PFSK-1 (cell line): ENCODE measurements around the gene GFER. TPM values are rescaled to one million over a fixed set of nuclear protein-coding genes. Genes with fewer than 3 reads are reported as not detected.
A peak's percentile ranks its signal among the peaks of the same experiment; 100 is the strongest.

Experiments used
- FOXP2 ChIP-seq: optimal IDR thresholded peaks from 2 replicates; pipeline ENCODE3; 2011; ENCODE audit warnings: borderline replicate concordance, control low read depth, inconsistent platforms; ENCODE audit not compliant: insufficient read depth; ENCODE audit errors: extremely low read length, extremely low read depth
- POLR2AphosphoS5 ChIP-seq: IDR thresholded peaks from 2 replicates; pipeline ENCODE4 v1.6.1; 2012; ENCODE audit warnings: low read depth, mild to moderate bottlenecking, control low read depth, low read length, moderate library complexity
- REST ChIP-seq, 2 experiments: IDR thresholded peaks; 2 replicates each; pipeline versions ENCODE4 v1.6.1 to v1.8.0; 2011 to 2012; ENCODE audit warnings: low read depth in 2 of 2, low read length in 2 of 2, control low read depth in 1 of 2, inconsistent platforms in 1 of 2, mild to moderate bottlenecking in 1 of 2, moderate library complexity in 1 of 2; ENCODE audit not compliant: insufficient read depth in 1 of 2
- SIN3A ChIP-seq: IDR thresholded peaks from 2 replicates; pipeline ENCODE4 v1.6.1; 2012; ENCODE audit warnings: mild to moderate bottlenecking, low read length, moderate library complexity, borderline replicate concordance; ENCODE audit not compliant: insufficient read depth
- TAF1 ChIP-seq: IDR thresholded peaks from 2 replicates; pipeline ENCODE4 v1.6.1; 2012; ENCODE audit warnings: low read length, control low read depth, borderline replicate concordance; ENCODE audit not compliant: insufficient read depth
- polyA plus RNA-seq: library from polyadenylated mRNA; unstranded; fragments of >200 nt; gene quantifications from one replicate; pipeline ENCODE4 v1.2.1, GENCODE V29; 2012; ENCODE audit warnings: low read depth, missing spikeins; ENCODE audit not compliant: insufficient read length

The GFER gene
- 51.9 TPM for polyA plus RNA-seq

- TF ChIP-seq SIN3A (peak; percentile 68; the same call in 1 of the 2 replicates), POLR2AphosphoS5 (peak; percentile 64), TAF1 (peak; percentile 85), FOXP2 (no peak), REST (IDR thresholded peaks at IDR 0.05; ENCODE audit: insufficient read depth in 1 of 2, low read depth in 2 of 2, low read length in 2 of 2) (0 out of 4 replicates have a peak, but pooled peaks of 1 of the 2 experiments have one; percentile 44)
Measured at GRCh38 chr16:1983544-1984346, at the start of gene GFER. Gene GFER, plus strand, starts transcription at chr16:1984193. Its CDS starts 26 bp downstream, at chr16:1984219.

GRCh38 chr16:1936945-1937479 lies 47.0 kb upstream of the GFER start:
- TF ChIP-seq SIN3A (no peak), TAF1 (no peak), POLR2AphosphoS5 (no peak), REST (IDR thresholded peaks at IDR 0.05; ENCODE audit: insufficient read depth in 1 of 2, low read depth in 2 of 2, low read length in 2 of 2) (no peak), FOXP2 (no peak)

- no peak for TF ChIP-seq POLR2AphosphoS5
- TF ChIP-seq FOXP2: no peak
- no peak for TF ChIP-seq SIN3A
- no peak for TF ChIP-seq TAF1
- no peak for TF ChIP-seq REST (IDR thresholded peaks at IDR 0.05; ENCODE audit: insufficient read depth in 1 of 2, low read depth in 2 of 2, low read length in 2 of 2)
Measured at GRCh38 chr16:1938316-1938715, 45.7 kb upstream of the GFER start.

- TF ChIP-seq REST (IDR thresholded peaks at IDR 0.05; ENCODE audit: insufficient read depth in 1 of 2, low read depth in 2 of 2, low read length in 2 of 2): no peak
- TF ChIP-seq SIN3A: no peak
- TF ChIP-seq FOXP2: no peak
- TF ChIP-seq TAF1: no peak
- no peak for TF ChIP-seq POLR2AphosphoS5
Measured at GRCh38 chr16:1938910-1939309, 45.1 kb upstream of the GFER start.
